Measurements from ENCODE around the gene PIGT.
"Not testable (repeated sequence)": the region's sequence is repeated elsewhere in the genome, so short reads cannot be mapped to it uniquely, and the experiment has no call there.

PIGT gene

GRCh38 chr20:45467172-45467571, 51.2 kb downstream of the PIGT start:
- no peak for DNase-seq

- DNase-seq = peak; percentile 28 to 70
Observed at GRCh38 chr20:45467861-45468260, 51.9 kb downstream of the PIGT start.

DNA sequence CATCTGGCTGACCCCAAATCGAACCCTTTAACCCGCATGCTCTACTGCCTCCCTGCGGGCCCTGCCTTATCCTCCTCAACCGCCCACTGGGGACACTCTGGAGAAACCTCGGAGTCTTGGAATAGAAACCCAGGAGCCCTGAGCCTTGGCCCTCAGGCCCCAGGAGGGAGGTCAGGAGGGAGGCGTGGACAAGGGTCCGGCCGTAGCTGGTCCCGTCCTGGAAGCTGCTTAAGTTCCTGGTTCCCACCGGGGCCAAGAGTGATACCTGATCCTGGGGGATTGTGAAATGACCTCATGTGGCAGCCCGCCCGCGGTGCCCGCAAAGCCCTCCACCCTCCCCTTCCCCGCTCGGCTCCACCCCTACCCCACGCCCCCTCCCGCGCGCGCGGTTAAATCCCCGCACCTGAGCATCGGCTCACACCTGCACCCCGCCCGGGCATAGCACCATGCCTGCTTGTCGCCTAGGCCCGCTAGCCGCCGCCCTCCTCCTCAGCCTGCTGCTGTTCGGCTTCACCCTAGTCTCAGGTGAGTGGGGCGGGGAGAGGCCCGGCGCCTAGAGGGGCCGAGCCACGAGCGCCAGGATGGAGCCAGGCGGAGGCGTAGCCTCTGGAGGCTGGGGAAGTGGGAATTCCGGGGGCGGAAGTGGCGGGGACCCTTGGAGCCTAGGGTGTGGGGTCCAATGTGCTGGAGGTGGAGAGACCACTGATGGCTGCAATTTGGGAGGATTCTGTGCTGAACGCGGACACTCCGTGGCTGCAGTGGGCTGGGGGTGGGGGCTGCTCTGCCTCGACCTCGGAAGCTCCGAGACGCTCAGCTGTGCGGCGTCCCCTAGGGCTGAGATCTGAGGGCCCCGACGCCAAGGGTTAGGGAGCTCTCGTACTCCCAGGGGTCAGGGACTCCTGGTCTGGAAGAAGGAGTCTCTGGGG, 53.7 kb downstream of the PIGT start, which contains the start of gene WFDC2:
TSS of gene WFDC2 (plus strand) at position 418 of the 926 bp plus-strand sequence. CDS start at position 447, 29 bp downstream.
- DNase-seq = no peak

- no peak for DNase-seq
Observed at GRCh38 chr20:45470262-45470931, 54.5 kb downstream of the PIGT start.

DNA sequence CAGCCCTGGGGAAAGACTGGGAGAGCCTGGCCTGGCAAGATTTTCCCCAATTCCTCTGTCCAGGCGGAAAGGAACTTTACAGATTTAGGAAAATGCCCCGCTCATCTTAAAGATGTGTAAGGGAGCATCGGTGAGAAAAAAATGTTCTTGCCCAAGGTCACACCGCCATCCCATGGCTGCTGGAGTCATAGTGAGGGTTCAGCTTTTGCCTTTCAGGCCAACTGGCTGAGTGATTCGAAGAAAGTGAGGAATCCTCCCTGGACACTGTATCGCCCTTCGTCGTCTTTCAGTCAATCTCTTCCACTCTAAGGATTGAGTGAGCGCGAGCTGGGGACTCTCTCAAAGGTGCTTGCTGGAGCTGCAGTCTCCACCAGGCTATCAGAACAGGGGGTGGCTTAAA, 55.0 kb downstream of the PIGT start:
- no peak for DNase-seq

DNA sequence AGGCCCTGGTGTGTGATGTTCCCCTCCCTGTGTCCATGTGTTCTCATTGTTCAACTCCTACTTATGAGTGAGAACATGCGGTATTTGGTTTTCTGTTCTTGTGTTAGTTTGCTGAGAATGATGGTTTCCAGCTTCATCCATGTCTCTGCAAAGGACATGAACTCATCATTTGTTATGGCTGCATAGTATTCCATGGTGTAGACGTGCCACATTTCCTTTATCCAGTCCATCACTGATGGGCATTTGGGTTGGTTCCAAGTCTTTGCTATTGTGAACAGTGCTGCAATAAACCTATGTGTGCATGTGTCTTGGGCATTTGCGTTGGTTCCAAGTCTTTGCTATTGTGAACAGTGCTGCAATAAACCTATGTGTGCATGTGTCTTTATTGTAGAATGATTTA, 56.3 kb downstream of the PIGT start:
- not testable (repeated sequence) for DNase-seq
